ENCODE measurements around the gene ASPM. TPM values are rescaled to one million over a fixed set of nuclear protein-coding genes. Genes with fewer than 3 reads are reported as not detected.

ASPM gene
- total RNA-seq, 1 donor from 2014 or later = 146 TPM

- Mint-ChIP-seq H3K4me1 (no peaks in the 10 kb centered on the region), H3K36me3 (no peaks in the 10 kb centered on the region), H3K9me3 (no peaks in the 10 kb centered on the region), H3K27me3 (ENCODE audit: insufficient read depth, low read depth) (no peaks in the 10 kb centered on the region), H3K27ac (no peak overlapping the region), H3K4me3 (no peak overlapping the region)
- Histone ChIP-seq H3K4me3 (no peak overlapping the region), H4K20me1 (ENCODE audit: low read depth) (peaks cover under 1% of the 10 kb centered on the region), H2AFZ (replicated peaks) (no peak overlapping the region), H3K4me2 (no peak overlapping the region), H3F3A (ENCODE audit: low read depth) (no peaks in the 10 kb centered on the region), H3K27me3 (no peaks in the 10 kb centered on the region), H3K4me1 (peaks cover 3% of the 10 kb centered on the region), H3K27ac (no peak overlapping the region), H3K9me3 (ENCODE audit: low read depth) (no peaks in the 10 kb centered on the region), H3K9ac (no peak overlapping the region), H3K36me3 (no peaks in the 10 kb centered on the region), H3K79me2 (ENCODE audit: low read depth) (peaks cover 9% of the 10 kb centered on the region)
- DNase-seq (ENCODE audit: low spot score) = no peak
- TF ChIP-seq EZH2phosphoT487 (IDR thresholded peaks at IDR 0.05) = no peak
- TF ChIP-seq, protein P1, sequence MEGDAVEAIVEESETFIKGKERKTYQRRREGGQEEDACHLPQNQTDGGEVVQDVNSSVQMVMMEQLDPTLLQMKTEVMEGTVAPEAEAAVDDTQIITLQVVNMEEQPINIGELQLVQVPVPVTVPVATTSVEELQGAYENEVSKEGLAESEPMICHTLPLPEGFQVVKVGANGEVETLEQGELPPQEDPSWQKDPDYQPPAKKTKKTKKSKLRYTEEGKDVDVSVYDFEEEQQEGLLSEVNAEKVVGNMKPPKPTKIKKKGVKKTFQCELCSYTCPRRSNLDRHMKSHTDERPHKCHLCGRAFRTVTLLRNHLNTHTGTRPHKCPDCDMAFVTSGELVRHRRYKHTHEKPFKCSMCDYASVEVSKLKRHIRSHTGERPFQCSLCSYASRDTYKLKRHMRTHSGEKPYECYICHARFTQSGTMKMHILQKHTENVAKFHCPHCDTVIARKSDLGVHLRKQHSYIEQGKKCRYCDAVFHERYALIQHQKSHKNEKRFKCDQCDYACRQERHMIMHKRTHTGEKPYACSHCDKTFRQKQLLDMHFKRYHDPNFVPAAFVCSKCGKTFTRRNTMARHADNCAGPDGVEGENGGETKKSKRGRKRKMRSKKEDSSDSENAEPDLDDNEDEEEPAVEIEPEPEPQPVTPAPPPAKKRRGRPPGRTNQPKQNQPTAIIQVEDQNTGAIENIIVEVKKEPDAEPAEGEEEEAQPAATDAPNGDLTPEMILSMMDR (IDR thresholded peaks at IDR 0.05) = no peak
Measured at GRCh38 chr1:197150336-197151005, 4.0 kb upstream of the ASPM start.

DNA sequence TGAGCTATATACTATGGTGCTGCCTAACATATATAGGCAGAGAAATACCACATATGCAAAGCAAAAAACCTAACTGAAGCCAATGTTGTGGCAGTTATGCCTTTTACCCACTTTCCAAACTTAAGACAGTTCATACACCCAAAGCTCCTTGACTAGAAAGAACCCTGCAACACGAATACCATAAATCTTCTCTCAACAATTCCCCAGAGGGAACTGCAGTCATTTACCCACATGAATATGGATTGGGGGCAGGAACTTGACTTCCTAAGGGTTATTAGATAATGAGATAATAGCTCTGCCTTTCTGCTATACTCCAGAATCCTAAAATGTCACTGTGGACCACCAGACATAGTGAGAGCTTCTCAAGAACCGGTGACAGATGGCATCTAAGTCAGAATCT is 2.9 kb upstream of the ASPM start:
- Histone ChIP-seq H2AFZ (replicated peaks) (no peak overlapping the region), H3K9ac (no peak overlapping the region), H4K20me1 (ENCODE audit: low read depth) (peaks cover 12% of the 10 kb centered on the region), H3K79me2 (ENCODE audit: low read depth) (peaks cover 21% of the 10 kb centered on the region), H3K4me1 (peaks cover 4% of the 10 kb centered on the region), H3K36me3 (no peaks in the 10 kb centered on the region), H3K27me3 (no peaks in the 10 kb centered on the region), H3K4me2 (no peak overlapping the region), H3K27ac (no peak overlapping the region), H3F3A (ENCODE audit: low read depth) (no peaks in the 10 kb centered on the region), H3K4me3 (no peak overlapping the region), H3K9me3 (ENCODE audit: low read depth) (no peaks in the 10 kb centered on the region)
- Mint-ChIP-seq H3K36me3 (no peaks in the 10 kb centered on the region), H3K27ac (no peak overlapping the region), H3K4me3 (no peak overlapping the region), H3K4me1 (peaks cover 4% of the 10 kb centered on the region), H3K27me3 (ENCODE audit: insufficient read depth, low read depth) (no peaks in the 10 kb centered on the region), H3K9me3 (no peaks in the 10 kb centered on the region)
- no peak for DNase-seq (ENCODE audit: low spot score)
- TF ChIP-seq EZH2 (IDR thresholded peaks at IDR 0.05) (no peak), EZH2phosphoT487 (IDR thresholded peaks at IDR 0.05) (no peak)
- TF ChIP-seq, protein P1 (IDR thresholded peaks at IDR 0.05) = no peak

- peaks cover 59% of the 10 kb centered on the region for H3K79me2 ChIP-seq (ENCODE audit: low read depth)
- no peaks in the 10 kb centered on the region for H3K27me3 ChIP-seq
- Mint-ChIP-seq H3K4me3 (peak overlapping the region; percentile 96), H3K27ac (peak overlapping the region; percentile 94), H3K27me3 (ENCODE audit: insufficient read depth, low read depth) (no peaks in the 10 kb centered on the region), H3K36me3 (peaks cover 18% of the 10 kb centered on the region), H3K9me3 (no peaks in the 10 kb centered on the region), H3K4me1 (peaks cover 22% of the 10 kb centered on the region)
- H3K27ac ChIP-seq = no peak overlapping the region
- TF ChIP-seq, protein P1 (IDR thresholded peaks at IDR 0.05) = no peak
- TF ChIP-seq EZH2 (IDR thresholded peaks at IDR 0.05) (no peak), EZH2phosphoT487 (IDR thresholded peaks at IDR 0.05) (no peak)
- no peak overlapping the region for H2AFZ ChIP-seq (replicated peaks)
- peak overlapping the region; percentile 81 for H3K4me2 ChIP-seq
- no peak for DNase-seq (ENCODE audit: low spot score)
- H3K36me3 ChIP-seq = peaks cover 10% of the 10 kb centered on the region
- H3F3A ChIP-seq (ENCODE audit: low read depth) = no peaks in the 10 kb centered on the region
- peak overlapping the region; percentile 93 for H3K4me3 ChIP-seq
- H3K4me1 ChIP-seq = peaks cover 33% of the 10 kb centered on the region
- peaks cover 20% of the 10 kb centered on the region for H4K20me1 ChIP-seq (ENCODE audit: low read depth)
- H3K9me3 ChIP-seq (ENCODE audit: low read depth) = no peaks in the 10 kb centered on the region
- H3K9ac ChIP-seq = peak overlapping the region; percentile 85
Measured at GRCh38 chr1:197145446-197146024, 934 bp downstream of the ASPM start.
